Measurements from ENCODE around the gene JMJD4.

JMJD4 gene

DNA sequence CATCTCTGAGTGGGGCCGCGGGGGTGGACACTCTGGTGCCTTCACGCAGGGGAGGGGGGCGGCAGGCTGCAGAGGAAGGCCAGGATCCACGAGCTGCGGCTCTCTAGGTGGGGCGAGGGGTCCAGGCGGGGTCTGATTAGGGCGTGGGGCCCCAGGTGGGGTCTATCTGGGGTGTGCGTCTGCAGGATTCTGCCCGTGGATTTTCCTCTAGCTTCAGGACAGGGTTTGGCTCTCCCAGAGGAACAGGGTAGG is 6.3 kb downstream of the JMJD4 start:
- TF ChIP-seq, protein P1, sequence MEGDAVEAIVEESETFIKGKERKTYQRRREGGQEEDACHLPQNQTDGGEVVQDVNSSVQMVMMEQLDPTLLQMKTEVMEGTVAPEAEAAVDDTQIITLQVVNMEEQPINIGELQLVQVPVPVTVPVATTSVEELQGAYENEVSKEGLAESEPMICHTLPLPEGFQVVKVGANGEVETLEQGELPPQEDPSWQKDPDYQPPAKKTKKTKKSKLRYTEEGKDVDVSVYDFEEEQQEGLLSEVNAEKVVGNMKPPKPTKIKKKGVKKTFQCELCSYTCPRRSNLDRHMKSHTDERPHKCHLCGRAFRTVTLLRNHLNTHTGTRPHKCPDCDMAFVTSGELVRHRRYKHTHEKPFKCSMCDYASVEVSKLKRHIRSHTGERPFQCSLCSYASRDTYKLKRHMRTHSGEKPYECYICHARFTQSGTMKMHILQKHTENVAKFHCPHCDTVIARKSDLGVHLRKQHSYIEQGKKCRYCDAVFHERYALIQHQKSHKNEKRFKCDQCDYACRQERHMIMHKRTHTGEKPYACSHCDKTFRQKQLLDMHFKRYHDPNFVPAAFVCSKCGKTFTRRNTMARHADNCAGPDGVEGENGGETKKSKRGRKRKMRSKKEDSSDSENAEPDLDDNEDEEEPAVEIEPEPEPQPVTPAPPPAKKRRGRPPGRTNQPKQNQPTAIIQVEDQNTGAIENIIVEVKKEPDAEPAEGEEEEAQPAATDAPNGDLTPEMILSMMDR (IDR thresholded peaks at IDR 0.05; ENCODE audit: control insufficient read depth, extremely low read depth, insufficient read depth): no peak
- H3K4me3 ChIP-seq (ENCODE audit: low read depth, low read length): peak overlapping the region; percentile 85
- no peak for DNase-seq (ENCODE audit: low read depth)

DNA sequence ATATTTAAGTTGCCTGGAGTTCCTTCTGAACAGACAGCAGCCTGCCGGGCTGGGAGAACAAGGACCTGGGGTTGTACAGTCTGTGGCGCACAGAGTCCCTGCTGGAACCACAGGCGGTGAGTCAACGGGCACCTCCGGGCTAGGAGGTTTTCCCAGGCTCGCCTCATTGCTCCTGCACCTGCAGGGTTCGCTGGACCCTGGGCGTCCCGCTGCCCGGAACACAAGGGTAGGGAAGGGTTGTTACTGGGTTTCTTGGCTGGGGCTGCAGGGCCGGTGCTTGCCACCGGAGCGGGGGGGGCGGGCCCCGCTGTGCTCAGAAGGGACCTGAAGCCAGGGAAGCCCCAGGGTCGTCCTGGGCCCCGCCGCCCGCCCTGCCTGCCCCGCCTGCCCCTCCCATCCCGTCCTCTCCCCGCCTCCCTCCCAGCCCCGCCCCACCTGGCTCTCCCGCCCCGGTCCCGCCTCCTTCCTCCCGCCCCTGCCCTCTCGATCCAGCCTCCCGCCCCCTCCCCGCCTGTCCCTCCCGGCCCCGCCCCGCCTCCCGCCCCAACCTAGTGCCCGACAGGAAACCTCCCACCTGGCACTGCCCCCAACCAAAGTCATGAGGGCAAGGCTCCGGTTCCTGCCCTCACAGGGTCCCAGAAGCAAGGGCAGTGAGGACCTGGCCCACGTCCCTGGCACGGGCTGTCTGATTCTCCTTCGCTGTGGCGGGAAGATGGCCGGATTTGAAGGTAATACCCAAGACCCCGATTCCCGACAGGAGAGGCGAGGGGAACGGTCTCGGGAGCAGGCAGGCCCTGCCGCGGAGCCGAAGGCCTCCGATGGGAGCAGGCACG is 6.8 kb downstream of the JMJD4 start:
- DNase-seq (ENCODE audit: low read depth): peak; percentile 49
- H3K4me3 ChIP-seq (ENCODE audit: low read depth, low read length): peak overlapping the region; percentile 85
- TF ChIP-seq, protein P1 (IDR thresholded peaks at IDR 0.05; ENCODE audit: control insufficient read depth, extremely low read depth, insufficient read depth): no peak

DNA sequence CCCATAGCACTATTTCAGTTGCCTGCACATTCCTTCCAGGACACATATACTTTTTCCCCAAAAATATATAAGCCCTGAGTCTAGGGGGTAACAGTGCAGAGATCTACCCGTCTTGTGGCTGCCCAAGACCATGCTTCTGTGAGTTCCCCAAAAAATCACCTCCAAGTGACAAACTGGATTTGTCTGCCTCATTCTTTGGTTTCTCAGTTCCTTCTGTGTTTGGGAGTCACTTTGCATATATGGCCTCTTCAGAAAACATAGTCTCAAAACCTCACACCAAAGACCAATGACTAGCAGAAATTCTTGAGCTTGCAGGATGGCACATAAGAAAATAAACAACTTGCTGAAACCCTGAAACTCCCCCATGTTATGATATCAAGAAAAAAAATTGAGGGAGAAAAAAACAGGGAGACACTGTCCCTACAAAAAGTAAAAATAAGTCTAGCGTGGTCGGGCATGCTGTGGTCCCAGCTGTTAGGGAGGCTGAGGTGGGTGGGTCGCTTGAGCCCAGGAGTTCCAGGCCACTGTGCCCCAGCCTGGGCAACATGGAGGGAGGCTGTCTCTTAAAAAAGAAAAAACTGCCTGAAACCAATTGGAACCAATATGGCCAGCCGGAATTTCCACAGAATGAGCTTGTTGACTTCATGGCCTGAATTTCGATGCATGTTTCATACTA is 8.0 kb downstream of the JMJD4 start:
- DNase-seq (ENCODE audit: low read depth): no peak
- no peak overlapping the region for H3K4me3 ChIP-seq (ENCODE audit: low read depth, low read length)
- TF ChIP-seq, protein P1 (IDR thresholded peaks at IDR 0.05; ENCODE audit: control insufficient read depth, extremely low read depth, insufficient read depth): no peak

GRCh38 chr1:227726318-227726717 is 8.8 kb downstream of the JMJD4 start:
- no peak for DNase-seq (ENCODE audit: low read depth)
- no peak overlapping the region for H3K4me3 ChIP-seq (ENCODE audit: low read depth, low read length)
- TF ChIP-seq, protein P1 (IDR thresholded peaks at IDR 0.05; ENCODE audit: control insufficient read depth, extremely low read depth, insufficient read depth): no peak

GRCh38 chr1:227725046-227725445 is 10.1 kb downstream of the JMJD4 start:
- TF ChIP-seq, protein P1 (IDR thresholded peaks at IDR 0.05; ENCODE audit: control insufficient read depth, extremely low read depth, insufficient read depth): no peak
- no peak for DNase-seq (ENCODE audit: low read depth)
- no peak overlapping the region for H3K4me3 ChIP-seq (ENCODE audit: low read depth, low read length)

DNA sequence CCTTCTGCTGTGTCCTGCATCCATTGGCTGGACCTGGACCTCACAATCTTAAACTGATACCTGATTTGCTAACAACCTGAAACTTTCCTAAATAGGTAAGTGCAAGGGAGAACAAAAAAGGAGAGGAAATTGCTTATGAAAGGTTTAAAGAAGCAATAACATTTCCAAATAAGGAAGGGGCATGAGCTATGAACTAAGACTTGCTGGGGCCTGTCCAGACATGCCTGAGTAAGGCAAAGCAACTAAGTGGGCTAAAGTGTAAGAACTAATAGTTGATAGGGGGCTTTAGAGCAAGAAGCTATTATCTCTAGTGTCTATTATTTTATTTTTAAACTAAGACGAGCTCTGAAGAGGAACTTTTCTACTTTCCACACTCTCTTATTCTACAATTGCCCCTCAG is 11.6 kb downstream of the JMJD4 start:
- no peak overlapping the region for H3K4me3 ChIP-seq (ENCODE audit: low read depth, low read length)
- no peak for DNase-seq (ENCODE audit: low read depth)
- TF ChIP-seq, protein P1 (IDR thresholded peaks at IDR 0.05; ENCODE audit: control insufficient read depth, extremely low read depth, insufficient read depth): no peak

All from LNCaP clone FGC (cell line).